Hematopoietic multipotent progenitor cell treated with erythropoietin and hydrocortisone succinate and interleukin-3 and kit ligand, for 8 days (in vitro differentiated cells): ENCODE measurements around the gene FOXE1.

ENCODE experiments used
- DNase-seq: peaks from one replicate; pipeline ENCODE4 v3.0.0-alpha.2; 2015

The FOXE1 gene

DNA sequence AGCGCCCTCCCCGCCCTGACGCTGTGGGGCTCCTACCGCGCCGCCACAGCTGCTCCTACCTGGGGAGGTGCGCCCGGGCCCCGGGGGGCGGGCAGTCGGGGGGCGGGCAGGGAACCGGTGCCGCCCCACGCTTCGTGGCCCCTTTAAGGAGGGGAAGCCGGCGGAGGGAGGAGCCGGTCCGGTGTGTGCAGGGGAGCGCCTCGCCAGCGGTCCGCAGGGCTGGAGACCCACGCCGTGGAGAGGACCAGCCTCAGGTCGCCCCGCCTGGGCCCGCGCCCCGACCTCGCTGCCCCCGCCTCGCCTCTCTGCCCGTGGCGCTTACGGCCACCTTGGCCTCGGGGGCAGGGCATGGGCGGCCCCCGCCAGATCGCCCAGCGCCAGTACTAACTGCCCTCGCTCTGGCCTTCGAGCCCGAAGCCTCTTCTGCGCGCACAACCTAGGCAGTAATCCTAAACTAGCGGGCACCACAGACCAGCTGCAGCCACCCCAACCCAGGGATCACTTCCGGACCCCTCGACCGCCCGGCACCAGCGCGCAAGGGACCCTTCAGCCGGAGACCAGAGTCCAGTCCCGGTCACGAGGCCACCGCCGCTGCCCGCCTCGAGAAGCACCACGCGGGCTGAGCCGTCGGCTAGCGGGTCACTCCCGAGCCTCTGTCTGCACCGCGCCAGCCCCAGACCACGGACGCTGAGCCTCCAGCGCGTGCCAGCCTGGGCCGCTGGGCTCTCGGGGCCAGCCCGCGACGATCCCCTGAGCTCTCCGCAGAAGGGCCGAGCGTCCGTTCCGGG, at the start of gene FOXE1:
TSS of gene FOXE1 (plus strand) at position 171 of the 788 bp plus-strand sequence. CDS start 689 bp downstream, outside the sequence.
- no peak for DNase-seq

DNA sequence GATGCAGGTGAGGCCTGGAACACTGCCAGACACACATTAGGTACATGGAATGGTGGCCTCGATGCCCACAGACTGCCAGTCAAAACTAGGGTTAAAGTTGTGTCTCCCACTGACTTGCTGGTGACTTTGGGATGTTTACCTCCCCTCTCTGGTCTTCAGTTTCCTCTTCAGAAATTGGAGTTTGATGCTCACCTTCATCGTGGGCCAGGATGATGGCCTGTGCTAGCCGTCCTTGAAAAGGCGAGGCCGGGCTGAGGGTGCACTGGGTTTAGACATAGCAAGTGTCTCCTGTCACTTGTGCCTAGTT, 49.0 kb upstream of the FOXE1 start:
- no peak for DNase-seq

DNA sequence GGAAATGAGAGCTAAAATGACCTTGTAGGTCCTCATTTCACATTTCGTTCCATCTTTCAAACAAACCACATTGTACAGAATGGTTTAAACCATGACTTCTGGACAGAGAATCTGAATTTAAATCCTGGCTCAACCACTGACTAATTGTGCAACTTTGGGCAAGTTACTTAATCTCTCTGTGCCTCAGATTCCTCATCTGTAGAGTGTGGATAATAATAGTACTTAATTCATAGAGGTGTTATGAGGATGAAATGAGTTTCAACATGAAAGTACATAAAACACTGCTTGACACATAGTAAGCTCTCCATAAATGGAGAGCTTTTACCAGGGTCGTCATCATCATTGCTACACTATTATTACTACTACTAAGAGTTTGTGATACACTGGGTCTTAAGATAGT, 46.3 kb upstream of the FOXE1 start:
- DNase-seq: no peak

GRCh38 chr9:97807681-97808080, 45.3 kb upstream of the FOXE1 start:
- no peak for DNase-seq

DNA sequence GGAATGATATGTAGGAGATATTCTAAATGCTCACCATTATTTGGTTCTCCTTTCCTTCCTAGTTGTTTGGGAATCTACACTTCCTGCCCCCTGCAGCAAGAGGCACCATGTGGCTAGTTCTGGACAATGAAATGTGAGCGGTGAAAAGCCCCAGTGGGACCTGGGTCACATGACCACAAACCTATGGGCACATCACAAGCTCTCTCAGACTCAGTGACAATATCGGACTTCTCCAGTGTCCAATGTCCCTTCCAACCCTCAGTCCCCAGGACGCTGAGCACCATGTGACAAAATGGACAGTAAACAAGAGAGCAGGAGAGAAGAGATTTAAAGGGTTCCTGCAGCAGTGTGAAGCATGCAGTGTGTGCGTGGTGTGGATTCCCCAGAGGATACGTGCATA, 44.6 kb upstream of the FOXE1 start:
- no peak for DNase-seq

- no peak for DNase-seq
Observed at GRCh38 chr9:97808972-97809371, 44.1 kb upstream of the FOXE1 start.

GRCh38 chr9:97809666-97810344, 43.2 kb upstream of the FOXE1 start:
- DNase-seq: no peak

DNA sequence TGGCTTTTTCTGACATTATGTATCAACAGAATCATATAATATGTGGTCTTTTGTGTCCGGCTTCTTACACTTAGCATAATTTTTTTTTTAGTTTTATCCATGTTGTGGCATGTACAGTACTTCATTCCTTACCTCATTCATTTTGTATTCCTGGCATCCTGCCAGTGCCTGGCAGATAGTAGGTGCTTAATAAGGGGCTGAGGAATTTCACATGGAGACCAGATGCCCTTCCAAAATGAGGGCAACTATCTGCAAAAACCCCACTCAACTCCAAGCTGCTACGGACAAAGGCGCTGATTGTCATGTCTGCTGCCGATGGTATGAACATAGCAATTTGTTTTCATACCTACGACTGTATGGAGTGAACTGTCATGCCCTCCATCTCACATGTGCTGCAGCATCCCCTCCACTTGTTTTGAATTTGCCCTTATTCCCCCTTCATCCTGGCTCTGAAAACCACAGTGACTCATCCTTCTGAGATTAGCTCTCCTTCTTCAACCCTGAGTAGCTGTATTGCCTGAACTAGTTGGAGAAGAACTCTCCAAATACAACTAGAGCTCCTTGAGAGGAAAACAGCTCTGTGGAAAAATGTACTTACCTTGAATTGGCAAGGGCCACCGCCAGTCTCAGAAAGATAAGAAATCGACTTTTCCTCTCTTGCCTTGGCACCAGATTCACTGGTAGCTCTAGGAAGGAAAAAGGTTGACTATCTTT, 41.3 kb upstream of the FOXE1 start:
- DNase-seq: no peak

DNA sequence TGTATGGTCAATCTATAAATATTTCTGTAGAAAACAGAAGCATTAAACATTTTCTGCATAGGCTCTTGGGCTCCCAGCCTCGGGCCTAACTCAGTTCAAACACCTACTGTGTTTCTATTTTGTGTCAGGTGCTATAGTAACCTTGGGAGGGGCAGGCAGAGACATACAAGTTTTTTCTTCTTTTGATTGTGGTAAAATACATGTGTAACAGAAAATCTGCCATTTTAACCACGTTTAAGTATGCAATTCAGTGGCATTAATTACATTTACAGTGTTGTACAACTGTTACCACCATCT, 40.8 kb upstream of the FOXE1 start:
- DNase-seq: no peak

- no peak for DNase-seq
Observed at GRCh38 chr9:97813072-97813471, 40.0 kb upstream of the FOXE1 start.

DNA sequence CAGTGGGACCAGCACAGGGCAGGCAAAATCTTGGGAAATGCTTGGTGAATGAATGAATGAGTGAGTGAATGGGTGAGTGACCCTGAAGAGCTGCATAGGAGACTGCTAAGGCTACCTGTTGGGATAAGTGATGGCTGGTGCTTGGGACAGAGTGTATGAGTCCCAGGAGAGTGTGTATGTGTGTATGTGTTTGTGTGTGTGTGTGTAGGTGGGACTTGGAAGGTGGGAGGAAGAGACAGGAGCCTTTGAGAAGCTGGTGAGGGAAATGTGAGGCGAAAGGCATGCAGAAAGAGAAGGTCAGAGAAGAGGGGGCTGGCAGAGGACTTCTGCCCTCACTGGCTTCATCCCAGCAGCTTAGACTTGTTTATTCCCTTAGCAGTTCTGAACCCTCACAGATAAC, 33.3 kb upstream of the FOXE1 start:
- no peak for DNase-seq

- DNase-seq: no peak
Observed at GRCh38 chr9:97820373-97820772, 32.7 kb upstream of the FOXE1 start.

- DNase-seq: no peak
Observed at GRCh38 chr9:97830884-97831829, 21.9 kb upstream of the FOXE1 start.

DNA sequence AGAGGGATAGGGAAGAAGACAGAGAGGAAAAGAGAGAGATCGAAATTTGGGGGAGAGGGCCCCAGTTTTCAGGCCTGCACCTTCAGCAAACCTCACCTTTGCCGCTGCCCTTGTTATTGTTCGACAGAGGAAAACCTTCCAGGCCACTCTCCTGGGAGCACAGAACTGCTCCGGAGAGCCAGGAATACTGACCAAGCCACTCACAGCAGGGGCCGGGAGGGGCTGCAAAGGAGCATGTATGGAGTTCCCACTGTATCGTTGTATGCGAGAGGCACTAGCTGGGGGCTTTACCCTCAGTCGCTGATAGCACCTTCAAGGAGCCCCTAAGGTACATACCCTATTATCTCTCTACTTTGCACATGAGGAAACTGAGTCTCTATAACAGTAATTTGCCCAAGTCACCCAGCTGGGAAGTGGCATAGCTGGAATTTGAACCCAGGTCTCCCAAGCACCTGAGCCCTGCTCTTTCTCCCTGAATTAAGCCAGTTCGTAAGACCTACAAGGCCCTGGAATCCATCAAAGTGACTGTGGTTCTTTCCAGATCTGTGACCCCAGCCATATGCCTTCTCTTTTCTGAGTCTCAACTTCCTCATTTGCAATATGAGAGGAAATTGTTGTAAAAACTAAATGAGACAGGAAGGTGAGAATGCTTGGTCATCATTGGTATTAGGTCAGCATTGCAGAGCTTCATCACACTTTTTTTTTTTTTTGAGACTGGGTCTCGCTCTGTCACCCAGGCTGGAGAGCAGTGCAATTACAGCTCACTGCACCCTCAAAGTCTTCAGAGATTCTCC, 21.0 kb upstream of the FOXE1 start:
- peak; percentile 12 for DNase-seq

DNA sequence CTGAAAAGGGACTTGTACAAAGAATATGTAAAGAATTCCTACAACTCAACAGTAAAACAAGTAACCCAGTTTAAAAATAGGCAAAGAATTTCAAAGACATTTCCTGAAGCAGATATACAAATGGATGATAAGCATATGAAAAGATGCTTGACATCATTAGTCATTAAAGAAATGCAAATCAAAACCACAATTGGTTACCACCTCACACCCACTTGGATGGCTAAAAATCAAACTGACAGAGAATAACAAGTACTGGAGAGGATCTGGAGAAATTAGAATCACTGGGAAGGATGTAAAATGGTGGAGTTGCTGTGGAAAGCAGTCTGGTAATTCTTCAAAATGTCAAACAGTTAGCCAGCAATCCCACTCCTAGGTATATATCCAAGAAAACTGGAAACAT, 12.5 kb upstream of the FOXE1 start:
- DNase-seq: no peak

GRCh38 chr9:97842960-97843359, 10.1 kb upstream of the FOXE1 start:
- DNase-seq: no peak

DNA sequence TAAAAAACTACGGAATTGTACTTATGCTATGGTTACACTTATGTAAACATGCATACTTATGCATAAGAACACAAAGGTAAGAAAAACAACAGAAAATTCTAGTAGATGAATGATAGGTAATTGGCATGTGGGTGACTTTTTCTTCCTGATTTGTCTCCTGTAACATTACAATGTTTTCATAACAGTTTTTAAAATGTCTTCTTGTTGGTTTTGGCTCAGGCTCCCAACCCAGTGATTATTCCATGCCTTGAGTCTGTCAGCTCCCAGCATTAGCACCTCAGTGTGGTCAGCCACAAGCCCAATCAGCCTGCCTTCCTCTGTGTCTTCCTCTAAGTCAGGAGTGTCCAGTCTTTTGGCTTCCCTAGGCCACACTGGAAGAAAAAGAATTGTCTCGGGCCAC, 7.9 kb upstream of the FOXE1 start:
- DNase-seq: no peak

DNA sequence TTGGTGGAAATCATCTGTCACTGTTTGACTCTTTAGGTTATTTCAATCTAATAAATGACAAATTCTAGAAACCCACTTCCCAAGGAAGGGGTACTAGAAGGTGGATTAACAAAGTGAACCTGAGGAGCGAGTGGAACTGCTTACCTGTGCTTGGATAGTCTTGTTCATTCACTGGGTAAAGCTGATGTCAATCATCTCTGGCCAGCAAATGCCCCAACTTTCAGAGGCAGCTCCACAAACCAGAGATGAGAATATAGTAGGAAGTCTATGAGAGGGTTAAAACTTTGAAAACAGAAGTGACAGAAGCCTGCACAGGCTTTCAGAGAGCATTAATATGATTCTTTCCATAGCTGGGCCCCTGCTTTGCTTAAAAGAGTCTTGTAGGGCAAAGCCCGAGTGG, 7.3 kb upstream of the FOXE1 start:
- no peak for DNase-seq

DNA sequence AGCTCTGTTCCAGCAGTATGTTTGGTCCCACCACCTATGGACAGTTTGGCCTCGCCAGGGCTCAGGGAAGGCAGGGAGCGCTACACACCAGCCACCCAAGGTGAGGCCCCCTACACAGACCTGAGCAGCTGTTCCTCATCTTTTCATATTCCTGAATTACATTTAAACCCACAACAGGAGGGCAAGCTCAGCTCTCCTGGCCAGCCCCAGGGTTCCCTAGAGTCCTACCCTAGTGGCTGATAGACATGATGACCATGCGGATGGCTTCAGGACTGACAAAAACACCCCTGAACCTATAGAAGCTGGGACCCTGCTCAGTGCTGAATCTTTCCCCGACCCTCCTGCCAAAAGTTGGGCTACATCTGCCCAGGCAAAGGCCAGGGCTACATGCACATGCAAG, 6.7 kb upstream of the FOXE1 start:
- DNase-seq: no peak

GRCh38 chr9:97847474-97848214, 5.4 kb upstream of the FOXE1 start:
- no peak for DNase-seq

GRCh38 chr9:97848215-97848479, 4.9 kb upstream of the FOXE1 start:
- no peak for DNase-seq
